ENCODE data around the gene LRRD1. TPM values are rescaled to one million over a fixed set of nuclear protein-coding genes. Genes with fewer than 3 reads are reported as not detected.
"Not testable (repeated sequence)": the region's sequence is repeated elsewhere in the genome, so short reads cannot be mapped to it uniquely, and the experiment has no call there.

LRRD1 gene
- total RNA-seq, 1 experiment from 2014 or later: not detected

DNA sequence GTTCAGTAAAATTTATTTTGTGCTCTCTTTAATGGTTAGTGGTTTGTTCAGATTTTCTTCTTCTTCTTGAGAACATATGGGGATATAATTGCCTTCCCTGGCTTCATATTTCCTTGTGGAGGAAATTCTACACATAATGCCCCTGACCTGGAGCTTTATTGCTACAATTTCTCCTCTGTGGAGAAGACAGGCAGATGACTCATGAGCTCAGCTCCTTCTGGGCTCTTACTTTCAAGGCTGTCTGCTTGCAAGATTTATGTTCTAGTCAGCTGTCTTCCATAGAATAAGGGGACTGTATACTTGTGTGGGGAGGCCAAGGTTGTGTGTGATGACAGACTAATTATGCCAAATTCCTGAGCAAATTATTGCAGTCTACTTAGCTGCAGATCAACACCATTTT, 1.6 kb downstream of the LRRD1 start (continued):
- TF ChIP-seq, protein P1, sequence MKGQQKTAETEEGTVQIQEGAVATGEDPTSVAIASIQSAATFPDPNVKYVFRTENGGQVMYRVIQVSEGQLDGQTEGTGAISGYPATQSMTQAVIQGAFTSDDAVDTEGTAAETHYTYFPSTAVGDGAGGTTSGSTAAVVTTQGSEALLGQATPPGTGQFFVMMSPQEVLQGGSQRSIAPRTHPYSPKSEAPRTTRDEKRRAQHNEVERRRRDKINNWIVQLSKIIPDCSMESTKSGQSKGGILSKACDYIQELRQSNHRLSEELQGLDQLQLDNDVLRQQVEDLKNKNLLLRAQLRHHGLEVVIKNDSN (CRISPR knock-in tag; IDR thresholded peaks at IDR 0.05): no peak
- TF ChIP-seq, protein P2, sequence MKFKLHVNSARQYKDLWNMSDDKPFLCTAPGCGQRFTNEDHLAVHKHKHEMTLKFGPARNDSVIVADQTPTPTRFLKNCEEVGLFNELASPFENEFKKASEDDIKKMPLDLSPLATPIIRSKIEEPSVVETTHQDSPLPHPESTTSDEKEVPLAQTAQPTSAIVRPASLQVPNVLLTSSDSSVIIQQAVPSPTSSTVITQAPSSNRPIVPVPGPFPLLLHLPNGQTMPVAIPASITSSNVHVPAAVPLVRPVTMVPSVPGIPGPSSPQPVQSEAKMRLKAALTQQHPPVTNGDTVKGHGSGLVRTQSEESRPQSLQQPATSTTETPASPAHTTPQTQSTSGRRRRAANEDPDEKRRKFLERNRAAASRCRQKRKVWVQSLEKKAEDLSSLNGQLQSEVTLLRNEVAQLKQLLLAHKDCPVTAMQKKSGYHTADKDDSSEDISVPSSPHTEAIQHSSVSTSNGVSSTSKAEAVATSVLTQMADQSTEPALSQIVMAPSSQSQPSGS (CRISPR knock-in tag; IDR thresholded peaks at IDR 0.05; ENCODE audit: borderline replicate concordance, low read depth): no peak

DNA sequence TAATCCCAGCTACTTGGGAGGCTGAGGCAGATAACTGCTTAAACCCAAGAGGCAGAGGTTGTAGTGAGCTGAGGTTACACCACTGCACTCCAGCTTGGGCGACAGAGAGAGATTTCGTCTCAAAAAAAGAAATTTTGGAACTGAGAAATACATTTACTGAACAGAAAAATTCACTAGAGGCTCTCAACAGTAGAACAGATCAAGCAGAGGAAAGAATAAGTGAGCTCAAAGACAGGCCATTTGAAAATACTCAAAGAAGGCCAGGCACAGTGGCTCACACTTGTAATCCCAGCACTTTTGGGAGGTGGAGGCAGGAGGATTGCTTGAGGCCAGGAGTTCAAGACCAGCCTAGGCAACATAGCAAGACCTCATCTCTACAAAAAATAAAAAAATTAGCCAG, 9.4 kb downstream of the LRRD1 start:
- H3K27me3 Mint-ChIP-seq (ENCODE audit: low read depth); ATAC-seq; H3K36me3 Mint-ChIP-seq; POLR2A ChIA-PET; H3K27ac Mint-ChIP-seq; DNase-seq (ENCODE audit: low spot score); H3K4me3 Mint-ChIP-seq; H3K9me3 Mint-ChIP-seq; H3K4me1 Mint-ChIP-seq: not testable (repeated sequence)
- CTCF ChIA-PET: interaction anchor here (1.8 kb wide), 1 partner anchor 10 kb away, joined by 7 read pairs; the partner anchor contains the start of gene LRRD1

DNA sequence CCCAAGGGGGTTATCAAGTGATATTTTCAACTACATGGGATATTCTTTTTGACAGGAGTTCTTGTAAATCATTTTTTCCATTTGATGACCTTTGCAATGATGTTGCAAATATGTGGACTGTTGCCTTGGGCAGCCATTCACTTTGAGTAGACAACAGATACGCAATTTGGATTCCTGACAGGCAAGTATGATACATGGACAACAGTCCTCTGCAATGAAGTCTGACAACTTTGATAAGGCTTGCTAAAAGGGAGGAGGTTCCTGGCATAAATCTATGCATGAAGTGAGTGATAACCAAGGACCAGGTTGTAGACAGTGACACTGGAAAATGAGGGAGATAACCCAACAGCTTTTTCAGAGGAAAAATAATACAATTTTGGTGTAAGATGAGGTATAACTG, 17.7 kb downstream of the LRRD1 start:
- Mint-ChIP-seq H3K27me3 (ENCODE audit: low read depth) (no peaks in the 10 kb centered on the region), H3K36me3 (no peaks in the 10 kb centered on the region), H3K27ac (no peak overlapping the region), H3K9me3 (no peaks in the 10 kb centered on the region), H3K4me3 (no peak overlapping the region), H3K4me1 (no peaks in the 10 kb centered on the region)
- ChIA-PET POLR2A (no interaction called here), CTCF (no interaction called here)
- TF ChIP-seq FOXJ3 (CRISPR knock-in tag; IDR thresholded peaks at IDR 0.05; ENCODE audit: borderline replicate concordance) (no peak), TCF7 (CRISPR knock-in tag; IDR thresholded peaks at IDR 0.05; ENCODE audit: low read depth) (no peak), ZNF671 (CRISPR knock-in tag; IDR thresholded peaks at IDR 0.05) (no peak), PRRX2 (CRISPR knock-in tag; IDR thresholded peaks at IDR 0.05) (no peak), TEAD4 (CRISPR knock-in tag; IDR thresholded peaks at IDR 0.05) (no peak), CREB1 (CRISPR knock-in tag; IDR thresholded peaks at IDR 0.05) (no peak), ETV6 (CRISPR knock-in tag; IDR thresholded peaks at IDR 0.05) (no peak)
- TF ChIP-seq, protein P3, sequence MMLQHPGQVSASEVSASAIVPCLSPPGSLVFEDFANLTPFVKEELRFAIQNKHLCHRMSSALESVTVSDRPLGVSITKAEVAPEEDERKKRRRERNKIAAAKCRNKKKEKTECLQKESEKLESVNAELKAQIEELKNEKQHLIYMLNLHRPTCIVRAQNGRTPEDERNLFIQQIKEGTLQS (CRISPR knock-in tag; conservative IDR thresholded peaks at IDR 0.05): no peak
- TF ChIP-seq, protein P4, sequence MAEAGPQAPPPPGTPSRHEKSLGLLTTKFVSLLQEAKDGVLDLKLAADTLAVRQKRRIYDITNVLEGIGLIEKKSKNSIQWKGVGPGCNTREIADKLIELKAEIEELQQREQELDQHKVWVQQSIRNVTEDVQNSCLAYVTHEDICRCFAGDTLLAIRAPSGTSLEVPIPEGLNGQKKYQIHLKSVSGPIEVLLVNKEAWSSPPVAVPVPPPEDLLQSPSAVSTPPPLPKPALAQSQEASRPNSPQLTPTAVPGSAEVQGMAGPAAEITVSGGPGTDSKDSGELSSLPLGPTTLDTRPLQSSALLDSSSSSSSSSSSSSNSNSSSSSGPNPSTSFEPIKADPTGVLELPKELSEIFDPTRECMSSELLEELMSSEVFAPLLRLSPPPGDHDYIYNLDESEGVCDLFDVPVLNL (CRISPR knock-in tag; IDR thresholded peaks at IDR 0.05; ENCODE audit: borderline replicate concordance, low read depth): no peak
- TF ChIP-seq, protein P5, sequence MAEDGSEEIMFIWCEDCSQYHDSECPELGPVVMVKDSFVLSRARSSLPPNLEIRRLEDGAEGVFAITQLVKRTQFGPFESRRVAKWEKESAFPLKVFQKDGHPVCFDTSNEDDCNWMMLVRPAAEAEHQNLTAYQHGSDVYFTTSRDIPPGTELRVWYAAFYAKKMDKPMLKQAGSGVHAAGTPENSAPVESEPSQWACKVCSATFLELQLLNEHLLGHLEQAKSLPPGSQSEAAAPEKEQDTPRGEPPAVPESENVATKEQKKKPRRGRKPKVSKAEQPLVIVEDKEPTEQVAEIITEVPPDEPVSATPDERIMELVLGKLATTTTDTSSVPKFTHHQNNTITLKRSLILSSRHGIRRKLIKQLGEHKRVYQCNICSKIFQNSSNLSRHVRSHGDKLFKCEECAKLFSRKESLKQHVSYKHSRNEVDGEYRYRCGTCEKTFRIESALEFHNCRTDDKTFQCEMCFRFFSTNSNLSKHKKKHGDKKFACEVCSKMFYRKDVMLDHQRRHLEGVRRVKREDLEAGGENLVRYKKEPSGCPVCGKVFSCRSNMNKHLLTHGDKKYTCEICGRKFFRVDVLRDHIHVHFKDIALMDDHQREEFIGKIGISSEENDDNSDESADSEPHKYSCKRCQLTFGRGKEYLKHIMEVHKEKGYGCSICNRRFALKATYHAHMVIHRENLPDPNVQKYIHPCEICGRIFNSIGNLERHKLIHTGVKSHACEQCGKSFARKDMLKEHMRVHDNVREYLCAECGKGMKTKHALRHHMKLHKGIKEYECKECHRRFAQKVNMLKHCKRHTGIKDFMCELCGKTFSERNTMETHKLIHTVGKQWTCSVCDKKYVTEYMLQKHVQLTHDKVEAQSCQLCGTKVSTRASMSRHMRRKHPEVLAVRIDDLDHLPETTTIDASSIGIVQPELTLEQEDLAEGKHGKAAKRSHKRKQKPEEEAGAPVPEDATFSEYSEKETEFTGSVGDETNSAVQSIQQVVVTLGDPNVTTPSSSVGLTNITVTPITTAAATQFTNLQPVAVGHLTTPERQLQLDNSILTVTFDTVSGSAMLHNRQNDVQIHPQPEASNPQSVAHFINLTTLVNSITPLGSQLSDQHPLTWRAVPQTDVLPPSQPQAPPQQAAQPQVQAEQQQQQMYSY (CRISPR knock-in tag; IDR thresholded peaks at IDR 0.05): no peak
- TF ChIP-seq, protein P6, sequence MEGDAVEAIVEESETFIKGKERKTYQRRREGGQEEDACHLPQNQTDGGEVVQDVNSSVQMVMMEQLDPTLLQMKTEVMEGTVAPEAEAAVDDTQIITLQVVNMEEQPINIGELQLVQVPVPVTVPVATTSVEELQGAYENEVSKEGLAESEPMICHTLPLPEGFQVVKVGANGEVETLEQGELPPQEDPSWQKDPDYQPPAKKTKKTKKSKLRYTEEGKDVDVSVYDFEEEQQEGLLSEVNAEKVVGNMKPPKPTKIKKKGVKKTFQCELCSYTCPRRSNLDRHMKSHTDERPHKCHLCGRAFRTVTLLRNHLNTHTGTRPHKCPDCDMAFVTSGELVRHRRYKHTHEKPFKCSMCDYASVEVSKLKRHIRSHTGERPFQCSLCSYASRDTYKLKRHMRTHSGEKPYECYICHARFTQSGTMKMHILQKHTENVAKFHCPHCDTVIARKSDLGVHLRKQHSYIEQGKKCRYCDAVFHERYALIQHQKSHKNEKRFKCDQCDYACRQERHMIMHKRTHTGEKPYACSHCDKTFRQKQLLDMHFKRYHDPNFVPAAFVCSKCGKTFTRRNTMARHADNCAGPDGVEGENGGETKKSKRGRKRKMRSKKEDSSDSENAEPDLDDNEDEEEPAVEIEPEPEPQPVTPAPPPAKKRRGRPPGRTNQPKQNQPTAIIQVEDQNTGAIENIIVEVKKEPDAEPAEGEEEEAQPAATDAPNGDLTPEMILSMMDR (IDR thresholded peaks at IDR 0.05): no peak
- TF ChIP-seq, protein P7, sequence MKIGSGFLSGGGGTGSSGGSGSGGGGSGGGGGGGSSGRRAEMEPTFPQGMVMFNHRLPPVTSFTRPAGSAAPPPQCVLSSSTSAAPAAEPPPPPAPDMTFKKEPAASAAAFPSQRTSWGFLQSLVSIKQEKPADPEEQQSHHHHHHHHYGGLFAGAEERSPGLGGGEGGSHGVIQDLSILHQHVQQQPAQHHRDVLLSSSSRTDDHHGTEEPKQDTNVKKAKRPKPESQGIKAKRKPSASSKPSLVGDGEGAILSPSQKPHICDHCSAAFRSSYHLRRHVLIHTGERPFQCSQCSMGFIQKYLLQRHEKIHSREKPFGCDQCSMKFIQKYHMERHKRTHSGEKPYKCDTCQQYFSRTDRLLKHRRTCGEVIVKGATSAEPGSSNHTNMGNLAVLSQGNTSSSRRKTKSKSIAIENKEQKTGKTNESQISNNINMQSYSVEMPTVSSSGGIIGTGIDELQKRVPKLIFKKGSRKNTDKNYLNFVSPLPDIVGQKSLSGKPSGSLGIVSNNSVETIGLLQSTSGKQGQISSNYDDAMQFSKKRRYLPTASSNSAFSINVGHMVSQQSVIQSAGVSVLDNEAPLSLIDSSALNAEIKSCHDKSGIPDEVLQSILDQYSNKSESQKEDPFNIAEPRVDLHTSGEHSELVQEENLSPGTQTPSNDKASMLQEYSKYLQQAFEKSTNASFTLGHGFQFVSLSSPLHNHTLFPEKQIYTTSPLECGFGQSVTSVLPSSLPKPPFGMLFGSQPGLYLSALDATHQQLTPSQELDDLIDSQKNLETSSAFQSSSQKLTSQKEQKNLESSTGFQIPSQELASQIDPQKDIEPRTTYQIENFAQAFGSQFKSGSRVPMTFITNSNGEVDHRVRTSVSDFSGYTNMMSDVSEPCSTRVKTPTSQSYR (CRISPR knock-in tag; IDR thresholded peaks at IDR 0.05): no peak
- DNase-seq (ENCODE audit: low spot score) (no peak), ATAC-seq (no peak)
